CD4-positive, CD25-positive, alpha-beta regulatory T cell (primary cell): ENCODE measurements around the gene ASB10. TPM values are rescaled to one million over a fixed set of nuclear protein-coding genes. Genes with fewer than 3 reads are reported as not detected.

Experiments
- ATAC-seq, 2 donors: fragments of 150-1000 bp; cut with Tn5 transposase; one replicate each; pipeline ENCODE4 v1.10.0; 2021; ENCODE audit warnings: low read depth in 2 of 2, moderate number of reproducible peaks in 2 of 2, moderate library complexity in 1 of 2
- DNase-seq, 3 donors: peaks; one replicate each; pipeline versions ENCODE4 v3.0.0 to v3.0.0-alpha.2; 2012 to 2022; ENCODE audit warnings: mixed read lengths in 1 of 3
- H3K27ac ChIP-seq: one replicate; pipeline ENCODE4 v1.7.0; 2013; ENCODE audit warnings: mild to moderate bottlenecking, low read length; ENCODE audit not compliant: insufficient read depth, poor library complexity, severe bottlenecking
- H3K27me3 ChIP-seq: one replicate; pipeline ENCODE4 v1.7.0; 2013; ENCODE audit warnings: low read length; ENCODE audit not compliant: control insufficient read depth, insufficient read depth
- H3K36me3 ChIP-seq: one replicate; pipeline ENCODE4 v1.7.0; 2013; ENCODE audit warnings: mild to moderate bottlenecking, low read length, moderate library complexity; ENCODE audit not compliant: control insufficient read depth, insufficient read depth
- H3K4me1 ChIP-seq: 2 replicates; pipeline ENCODE4 v1.7.0; 2013; ENCODE audit warnings: mild to moderate bottlenecking, low read length; ENCODE audit not compliant: insufficient read depth, control insufficient read depth, poor library complexity, severe bottlenecking
- H3K4me3 ChIP-seq: one replicate; pipeline ENCODE4 v1.7.0; 2013; ENCODE audit warnings: low read depth, mild to moderate bottlenecking, low read length, moderate library complexity
- H3K9me3 ChIP-seq, 2 experiments: 1 replicate in 1 of 2; 2 replicates in 1 of 2; pipeline ENCODE4 v1.7.0; 2013; ENCODE audit warnings: low read length in 2 of 2, mild to moderate bottlenecking in 1 of 2, moderate library complexity in 1 of 2; ENCODE audit not compliant: control insufficient read depth in 2 of 2
- H3K27ac Mint-ChIP-seq, 3 donors: one replicate each; pipeline ENCODE4 v1.8.0; 2020 to 2022; ENCODE audit warnings: mild to moderate bottlenecking in 3 of 3, mixed read lengths in 3 of 3, moderate library complexity in 2 of 3
- H3K27me3 Mint-ChIP-seq: one replicate; pipeline ENCODE4 v1.8.0; 2022; ENCODE audit warnings: mild to moderate bottlenecking, mixed read lengths
- H3K36me3 Mint-ChIP-seq: one replicate; pipeline ENCODE4 v1.8.0; 2020; ENCODE audit warnings: mixed read lengths
- H3K4me1 Mint-ChIP-seq, 4 donors: one replicate each; pipeline ENCODE4 v1.8.0; 2020 to 2022; ENCODE audit warnings: mixed read lengths in 4 of 4, mild to moderate bottlenecking in 1 of 4
- H3K4me3 Mint-ChIP-seq, 4 donors: one replicate each; pipeline ENCODE4 v1.8.0; 2020 to 2022; ENCODE audit warnings: mild to moderate bottlenecking in 4 of 4, mixed read lengths in 4 of 4, moderate library complexity in 3 of 4
- H3K9me3 Mint-ChIP-seq, 7 donors: one replicate each; pipeline ENCODE4 v1.8.0; 2020 to 2022; ENCODE audit warnings: mixed read lengths in 7 of 7, mild to moderate bottlenecking in 3 of 7, moderate library complexity in 2 of 7
- polyA plus RNA-seq, 4 donors: library from polyadenylated mRNA; unstranded; fragments of 300-500 nt; fragmentation: Illumina TruSeq; gene quantifications; one replicate each; pipeline ENCODE4 v1.2.3, GENCODE V29; 2021
- total RNA-seq: library from RNA; stranded (reverse); gene quantifications from one replicate; pipeline ENCODE4 v1.2.3, GENCODE V29; 2022

ASB10 gene
- total and polyA plus RNA-seq, 5 donors from 2014 or later = not detected

DNA sequence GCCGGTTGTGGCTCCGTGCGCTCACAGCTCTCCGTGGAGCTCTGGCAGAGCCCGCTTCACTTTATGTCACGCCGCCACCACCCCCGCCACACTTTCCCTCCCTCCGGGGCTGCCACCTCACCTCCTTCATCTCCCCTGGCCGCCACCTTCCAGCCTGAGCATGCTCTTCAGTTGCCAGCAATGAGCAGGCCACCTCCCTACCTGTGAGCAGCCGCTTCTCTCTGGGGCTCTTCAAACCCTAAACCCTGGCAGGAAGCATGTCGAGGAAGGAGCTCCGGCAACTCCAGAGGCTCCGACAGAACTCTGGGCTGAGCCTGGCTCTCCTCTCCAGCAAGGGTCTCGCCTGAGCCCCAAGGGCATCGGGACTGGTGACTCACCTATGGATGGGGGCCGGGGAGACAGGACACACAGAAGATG is 56.3 kb downstream of the ASB10 start:
- Histone ChIP-seq H3K27me3 (no peaks in the 10 kb centered on the region), H3K4me1 (no peaks in the 10 kb centered on the region), H3K36me3 (peaks cover 4% of the 10 kb centered on the region), H3K27ac (no peak overlapping the region), H3K9me3 (no peaks in the 10 kb centered on the region), H3K4me3 (no peak overlapping the region)
- Mint-ChIP-seq H3K4me1 (no peaks in the 10 kb centered on the region), H3K9me3 (no peaks in the 10 kb centered on the region), H3K27me3 (no peaks in the 10 kb centered on the region), H3K27ac (no peak overlapping the region), H3K36me3 (no peaks in the 10 kb centered on the region), H3K4me3 (no peak overlapping the region)
- ATAC-seq (no peak), DNase-seq (no peak)

DNA sequence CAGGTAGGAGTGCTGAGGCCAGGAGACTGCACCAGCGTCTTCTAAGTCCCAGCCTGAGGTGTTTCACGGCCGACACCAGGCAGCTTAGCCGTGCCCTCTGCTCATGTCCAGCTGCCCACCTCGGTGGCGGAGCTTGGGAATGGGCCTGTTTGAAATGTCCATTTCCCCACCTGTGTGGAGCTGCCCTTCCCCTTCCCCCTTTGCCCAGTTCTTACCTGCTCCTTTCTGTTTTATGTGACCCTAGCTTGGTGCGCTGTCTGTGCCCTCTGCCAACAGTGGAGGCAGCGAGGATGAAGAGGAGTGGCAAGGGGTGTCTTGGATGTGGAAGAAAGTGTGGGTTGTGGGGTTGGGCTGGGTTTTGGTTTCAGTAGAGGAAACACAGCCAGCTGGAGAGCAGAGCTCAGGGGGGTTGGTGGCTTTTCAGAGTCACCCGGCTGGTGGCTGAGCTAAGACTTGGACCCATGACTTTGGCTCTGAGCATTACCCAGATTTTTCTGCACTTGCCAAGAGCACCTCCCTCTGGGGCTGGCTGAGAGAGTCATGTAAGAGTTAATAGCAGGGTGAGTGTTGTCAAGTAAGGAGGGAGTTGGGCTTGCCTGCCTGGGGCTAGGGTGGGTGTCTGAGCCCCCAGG is 57.0 kb downstream of the ASB10 start:
- Mint-ChIP-seq H3K4me3 (no peak overlapping the region), H3K36me3 (no peaks in the 10 kb centered on the region), H3K4me1 (no peaks in the 10 kb centered on the region), H3K9me3 (no peaks in the 10 kb centered on the region), H3K27me3 (no peaks in the 10 kb centered on the region), H3K27ac (no peak overlapping the region)
- Histone ChIP-seq H3K4me3 (no peak overlapping the region), H3K9me3 (no peaks in the 10 kb centered on the region), H3K27ac (no peak overlapping the region), H3K36me3 (peaks cover 4% of the 10 kb centered on the region), H3K4me1 (no peaks in the 10 kb centered on the region), H3K27me3 (no peaks in the 10 kb centered on the region)
- DNase-seq (no peak), ATAC-seq (no peak)

DNA sequence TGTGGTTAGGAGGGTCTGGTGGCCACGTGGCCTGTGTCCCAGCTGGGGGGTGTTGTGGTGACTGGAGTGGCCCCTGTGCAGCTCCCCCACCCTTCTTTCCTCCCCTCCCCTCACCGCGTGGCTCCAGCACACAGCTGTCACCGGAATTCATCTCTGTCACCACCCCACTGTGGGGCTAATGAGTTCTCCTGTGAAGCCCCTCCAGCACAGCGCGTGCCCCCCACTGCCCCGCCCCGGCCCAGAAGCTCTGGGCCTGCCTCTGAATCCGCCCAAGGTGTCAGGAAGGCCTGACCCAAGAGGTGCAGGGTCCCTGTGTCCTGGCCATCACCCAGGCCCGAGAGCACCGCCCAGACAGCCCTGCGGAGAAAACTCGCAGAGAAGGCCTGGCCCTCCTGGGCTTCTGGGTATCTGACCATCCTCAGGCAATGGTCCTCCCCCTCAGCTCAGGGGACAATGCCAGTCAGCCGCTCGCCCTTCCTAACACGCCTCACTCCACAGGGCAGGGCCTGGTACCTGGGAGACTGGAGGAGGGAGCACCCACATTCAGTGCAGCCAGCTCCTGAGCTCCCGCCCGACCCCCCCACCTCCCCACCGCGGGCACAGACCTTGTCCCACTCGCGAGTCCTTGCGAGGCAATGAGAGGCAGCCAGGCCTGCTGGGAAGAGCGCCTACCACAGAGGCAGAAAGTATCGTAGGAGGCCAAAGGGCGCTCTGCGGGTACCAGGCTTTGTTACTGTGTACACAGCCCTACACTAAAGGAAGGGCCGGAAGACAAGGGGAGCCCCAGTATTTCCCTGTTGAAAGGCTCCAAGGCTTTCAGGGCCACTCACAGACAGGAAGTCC is 57.7 kb downstream of the ASB10 start:
- H3K36me3 Mint-ChIP-seq = no peaks in the 10 kb centered on the region
- ATAC-seq = no peak
- Histone ChIP-seq H3K36me3 (peaks cover 4% of the 10 kb centered on the region), H3K27me3 (no peaks in the 10 kb centered on the region), H3K4me1 (no peaks in the 10 kb centered on the region), H3K9me3 (no peaks in the 10 kb centered on the region), H3K27ac (no peak overlapping the region), H3K4me3 (no peak overlapping the region)
- no peak overlapping the region for H3K27ac Mint-ChIP-seq
- no peaks in the 10 kb centered on the region for H3K9me3 Mint-ChIP-seq
- no peak overlapping the region for H3K4me3 Mint-ChIP-seq
- DNase-seq = no peak
- no peaks in the 10 kb centered on the region for H3K4me1 Mint-ChIP-seq
- H3K27me3 Mint-ChIP-seq = no peaks in the 10 kb centered on the region

DNA sequence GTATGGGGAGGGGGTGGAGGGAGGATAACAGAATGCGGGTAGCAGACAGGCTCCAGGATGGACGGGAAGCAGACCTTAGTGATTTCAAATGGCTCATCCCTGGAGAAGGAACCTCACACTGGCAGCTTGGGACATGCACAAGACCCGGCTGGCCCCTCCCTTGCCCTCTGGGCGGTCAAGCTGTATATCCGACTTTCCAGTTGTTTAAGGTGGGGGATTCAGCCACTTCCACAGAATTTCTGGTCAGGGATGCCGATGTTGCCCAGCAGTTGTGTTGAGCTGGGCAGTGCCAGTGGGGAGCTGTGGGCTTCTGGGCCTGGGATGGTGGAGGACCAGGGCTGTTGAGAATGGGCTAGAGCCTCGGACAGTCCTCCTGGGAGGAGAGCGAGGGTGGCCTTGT is 58.3 kb downstream of the ASB10 start:
- Mint-ChIP-seq H3K36me3 (peaks cover 4% of the 10 kb centered on the region), H3K4me3 (no peak overlapping the region), H3K27ac (no peak overlapping the region), H3K4me1 (peaks cover 0 to 6% (median 5%) of the 10 kb centered on the region in 4 donors), H3K9me3 (no peaks in the 10 kb centered on the region), H3K27me3 (peaks cover 6% of the 10 kb centered on the region)
- Histone ChIP-seq H3K9me3 (no peaks in the 10 kb centered on the region), H3K4me3 (no peak overlapping the region), H3K27me3 (no peaks in the 10 kb centered on the region), H3K4me1 (no peaks in the 10 kb centered on the region), H3K27ac (no peak overlapping the region), H3K36me3 (peaks cover 4% of the 10 kb centered on the region)
- ATAC-seq = no peak
- no peak for DNase-seq

DNA sequence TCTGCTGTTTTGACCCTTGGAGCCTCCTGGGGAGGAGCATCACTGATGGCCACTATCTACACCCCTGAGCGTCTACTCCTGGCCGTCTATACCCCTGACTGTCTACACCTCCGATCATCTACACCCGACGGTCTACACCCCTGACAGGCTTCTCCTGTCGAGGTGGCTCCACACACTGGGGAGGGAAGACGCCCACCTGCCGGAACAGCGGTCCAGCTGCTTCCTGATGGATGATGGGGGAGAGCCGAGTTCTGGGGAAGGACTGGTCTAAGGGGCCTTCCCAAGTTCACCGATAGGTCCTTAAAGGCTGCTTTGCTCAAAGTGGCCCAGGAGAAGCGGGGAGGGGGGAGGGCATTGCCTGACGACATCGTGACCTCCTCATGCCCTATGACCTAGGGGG is 58.9 kb downstream of the ASB10 start:
- Mint-ChIP-seq H3K4me1 (peaks cover 0 to 7% (median 5%) of the 10 kb centered on the region in 4 donors), H3K27ac (no peak overlapping the region)

DNA sequence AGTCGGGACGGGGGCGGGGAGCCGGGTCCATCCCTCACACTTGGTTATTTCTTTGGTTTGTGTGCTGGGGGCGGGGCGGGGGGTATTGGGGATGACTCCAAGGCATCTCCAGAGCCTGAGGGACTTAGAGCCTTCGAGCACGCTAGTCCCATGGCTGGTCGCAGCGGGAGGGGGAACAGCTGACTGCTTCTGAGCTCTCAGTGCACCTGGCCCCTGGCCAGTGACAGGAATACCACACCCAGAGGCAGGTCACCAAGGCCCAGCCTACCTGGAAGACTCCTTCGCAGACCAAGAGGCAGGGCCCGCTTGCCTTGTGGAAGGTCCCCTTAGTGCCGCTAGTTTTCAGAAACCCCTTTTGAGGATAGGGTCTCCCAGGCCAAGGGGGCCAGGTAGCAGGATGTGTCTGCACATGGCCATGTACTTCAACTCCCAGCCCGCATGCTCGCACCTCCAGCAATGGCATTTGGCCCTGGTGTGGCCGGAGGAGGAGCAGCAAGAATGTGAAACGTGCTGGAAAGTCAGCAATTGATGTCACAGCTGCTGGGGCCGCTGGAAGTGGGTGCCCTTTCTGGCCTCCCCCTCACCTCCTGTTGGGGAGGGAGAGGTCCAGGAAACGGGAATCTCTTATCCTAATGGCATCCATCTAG is 60.4 kb downstream of the ASB10 start:
- ATAC-seq (no peak), DNase-seq (no peak)
- H3K9me3 ChIP-seq = no peaks in the 10 kb centered on the region
- H3K4me3 ChIP-seq = no peak overlapping the region
- H3K27ac Mint-ChIP-seq = no peak overlapping the region
- no peaks in the 10 kb centered on the region for H3K9me3 Mint-ChIP-seq
- peaks cover 6% of the 10 kb centered on the region for H3K36me3 Mint-ChIP-seq
- no peaks in the 10 kb centered on the region for H3K27me3 ChIP-seq
- H3K4me1 ChIP-seq = no peaks in the 10 kb centered on the region
- H3K27ac ChIP-seq = no peak overlapping the region
- peaks cover 0 to 7% (median 5%) of the 10 kb centered on the region in 4 donors for H3K4me1 Mint-ChIP-seq
- H3K27me3 Mint-ChIP-seq = peaks cover 7% of the 10 kb centered on the region
- H3K36me3 ChIP-seq = peaks cover 4% of the 10 kb centered on the region
- no peak overlapping the region for H3K4me3 Mint-ChIP-seq

More for the DNA sequence above, 58.9 kb downstream of the ASB10 start:
- no peaks in the 10 kb centered on the region for H3K27me3 ChIP-seq
- DNase-seq (no peak), ATAC-seq (no peak)
- peaks cover 4% of the 10 kb centered on the region for H3K36me3 Mint-ChIP-seq
- H3K9me3 ChIP-seq = no peaks in the 10 kb centered on the region
- H3K36me3 ChIP-seq = peaks cover 4% of the 10 kb centered on the region
- no peak overlapping the region for H3K27ac ChIP-seq
- H3K4me1 ChIP-seq = no peaks in the 10 kb centered on the region
- H3K27me3 Mint-ChIP-seq = peaks cover 7% of the 10 kb centered on the region
- no peak overlapping the region for H3K4me3 ChIP-seq
- no peak overlapping the region for H3K4me3 Mint-ChIP-seq
- no peaks in the 10 kb centered on the region for H3K9me3 Mint-ChIP-seq

DNA sequence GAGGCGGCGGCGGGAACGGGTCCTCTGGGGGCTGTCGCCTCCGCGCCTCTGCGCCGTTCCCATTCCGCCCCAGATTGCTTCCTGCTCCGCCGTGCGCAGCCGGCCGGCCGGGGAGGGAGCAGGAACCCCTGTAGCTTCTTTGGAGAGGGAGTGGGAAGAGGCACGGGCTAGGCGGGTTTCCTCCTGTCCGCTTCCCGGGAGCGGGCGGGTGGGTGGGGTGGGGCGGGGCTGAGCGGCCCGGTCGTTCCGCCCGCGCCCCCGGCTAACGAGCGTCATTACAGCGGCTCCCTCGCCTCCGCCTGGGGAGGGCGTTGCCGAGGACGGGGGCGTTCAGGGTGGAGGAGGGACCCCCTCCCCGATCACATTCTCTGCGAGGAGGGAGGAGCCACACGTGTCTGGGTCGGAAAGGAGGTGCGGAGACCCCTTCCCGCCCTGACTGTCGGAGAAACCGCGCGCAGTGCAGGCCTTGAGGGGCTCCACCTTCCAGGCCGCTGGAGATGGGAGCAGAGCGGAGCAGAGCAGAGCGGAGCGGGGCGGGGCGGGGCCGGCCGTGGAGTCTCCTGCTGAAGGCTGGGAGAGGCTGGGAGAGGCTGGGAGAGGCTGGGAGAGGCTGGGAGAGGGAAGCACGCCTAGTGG is 61.1 kb downstream of the ASB10 start:
- no peak overlapping the region for H3K4me3 ChIP-seq
- no peak overlapping the region for H3K27ac ChIP-seq
- Mint-ChIP-seq H3K36me3 (peaks cover 9% of the 10 kb centered on the region), H3K27me3 (peaks cover 7% of the 10 kb centered on the region), H3K9me3 (no peaks in the 10 kb centered on the region), H3K4me1 (peaks cover 0 to 7% (median 6%) of the 10 kb centered on the region in 4 donors), H3K27ac (peak overlapping the region in 1 of 3 donors; percentile 93), H3K4me3 (no peak overlapping the region)
- H3K9me3 ChIP-seq = no peaks in the 10 kb centered on the region
- H3K27me3 ChIP-seq = no peaks in the 10 kb centered on the region
- no peaks in the 10 kb centered on the region for H3K4me1 ChIP-seq
- DNase-seq = no peak
- no peak for ATAC-seq
- peaks cover 4% of the 10 kb centered on the region for H3K36me3 ChIP-seq
